HepG2 (cell line): ENCODE measurements around the gene SRGAP3.

ENCODE experiments used
- PHF8 ChIP-seq: sonication (generic); formaldehyde crosslinking; IDR thresholded peaks from 2 replicates; pipeline ENCODE4 v1.5.0; 2020; ENCODE audit warnings: missing genetic modification reagents
- POLR2A ChIP-seq, 2 experiments: IDR thresholded peaks; 2 replicates each; pipeline ENCODE4 v1.6.1; 2011; ENCODE audit warnings: low read depth in 2 of 2, low read length in 2 of 2, mild to moderate bottlenecking in 1 of 2, moderate library complexity in 1 of 2; ENCODE audit not compliant: insufficient read depth in 1 of 2
- SIN3A ChIP-seq: IDR thresholded peaks from 2 replicates; pipeline ENCODE4 v1.6.1; 2011; ENCODE audit warnings: low read depth, mild to moderate bottlenecking, control low read depth, low read length, borderline replicate concordance
- ZFP37 ChIP-seq: sonication (generic); formaldehyde crosslinking; IDR thresholded peaks from 2 replicates; pipeline ENCODE4 v1.4.0; 2020; ENCODE audit warnings: missing genetic modification reagents, borderline replicate concordance
- ZNF34 ChIP-seq: sonication (generic); formaldehyde crosslinking; IDR thresholded peaks from 2 replicates; pipeline ENCODE4 v1.4.0; 2020; ENCODE audit warnings: mild to moderate bottlenecking, missing genetic modification reagents, borderline replicate concordance
- ZNF367 ChIP-seq: sonication (generic); formaldehyde crosslinking; IDR thresholded peaks from 2 replicates; pipeline ENCODE4 v1.4.0; 2020; ENCODE audit warnings: missing genetic modification reagents, borderline replicate concordance
- ZNF660 ChIP-seq: sonication (generic); formaldehyde crosslinking; IDR thresholded peaks from 2 replicates; pipeline ENCODE4 v1.5.1; 2020; ENCODE audit warnings: mild to moderate bottlenecking, low read depth, missing genetic modification reagents, borderline replicate concordance
- ZNF768 ChIP-seq: sonication (generic); formaldehyde crosslinking; IDR thresholded peaks from 2 replicates; pipeline ENCODE4 v1.4.0; 2020; ENCODE audit warnings: missing genetic modification reagents
- TF ChIP-seq, protein P1 (sequence below): sonication (generic); formaldehyde crosslinking; IDR thresholded peaks from 2 replicates; pipeline ENCODE4 v1.4.0; 2020; ENCODE audit warnings: missing genetic modification reagents
- TF ChIP-seq, protein P2 (sequence below): IDR thresholded peaks from 2 replicates; pipeline ENCODE4 v1.6.1; 2012; ENCODE audit warnings: inconsistent platforms
- TF ChIP-seq, protein P3 (sequence below): sonication (generic); formaldehyde crosslinking; IDR thresholded peaks from 2 replicates; pipeline ENCODE4 v1.5.0; 2020; ENCODE audit warnings: mild to moderate bottlenecking, missing genetic modification reagents, moderate library complexity
- TF ChIP-seq, protein P4 (sequence below): sonication (generic); formaldehyde crosslinking; conservative IDR thresholded peaks from 2 replicates; pipeline ENCODE4 v1.5.0; 2020; ENCODE audit warnings: missing genetic modification reagents

DNA sequence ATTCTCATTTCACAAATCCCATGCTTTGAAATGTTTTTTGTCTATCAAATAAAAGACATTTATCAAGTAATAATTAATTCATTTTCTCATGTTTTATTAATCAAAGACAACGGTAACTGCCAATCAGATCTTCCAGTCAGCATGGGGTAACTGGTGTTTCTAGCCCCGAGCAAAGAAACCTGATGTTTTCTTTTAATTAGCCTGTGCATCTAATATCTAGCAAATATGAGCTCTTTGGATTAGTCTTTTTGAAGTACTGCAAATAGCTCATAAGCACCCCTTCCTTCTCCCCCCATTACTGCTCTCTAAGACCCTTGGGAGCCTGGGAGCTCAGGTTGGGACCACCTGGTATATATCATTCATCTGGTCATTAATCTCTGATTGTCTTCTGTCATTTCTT lies 43.1 kb upstream of the SRGAP3 start:
- TF ChIP-seq PHF8 (CRISPR knock-in tag) (no peak), POLR2A (IDR thresholded peaks at IDR 0.05; ENCODE audit: insufficient read depth in 1 of 2, low read depth in 2 of 2, low read length in 2 of 2) (no peak), ZNF768 (no peak), ZNF34 (no peak), ZNF660 (CRISPR knock-in tag) (no peak), ZNF367 (CRISPR knock-in tag) (no peak), SIN3A (no peak), ZFP37 (CRISPR knock-in tag) (no peak)
- TF ChIP-seq, protein P1, sequence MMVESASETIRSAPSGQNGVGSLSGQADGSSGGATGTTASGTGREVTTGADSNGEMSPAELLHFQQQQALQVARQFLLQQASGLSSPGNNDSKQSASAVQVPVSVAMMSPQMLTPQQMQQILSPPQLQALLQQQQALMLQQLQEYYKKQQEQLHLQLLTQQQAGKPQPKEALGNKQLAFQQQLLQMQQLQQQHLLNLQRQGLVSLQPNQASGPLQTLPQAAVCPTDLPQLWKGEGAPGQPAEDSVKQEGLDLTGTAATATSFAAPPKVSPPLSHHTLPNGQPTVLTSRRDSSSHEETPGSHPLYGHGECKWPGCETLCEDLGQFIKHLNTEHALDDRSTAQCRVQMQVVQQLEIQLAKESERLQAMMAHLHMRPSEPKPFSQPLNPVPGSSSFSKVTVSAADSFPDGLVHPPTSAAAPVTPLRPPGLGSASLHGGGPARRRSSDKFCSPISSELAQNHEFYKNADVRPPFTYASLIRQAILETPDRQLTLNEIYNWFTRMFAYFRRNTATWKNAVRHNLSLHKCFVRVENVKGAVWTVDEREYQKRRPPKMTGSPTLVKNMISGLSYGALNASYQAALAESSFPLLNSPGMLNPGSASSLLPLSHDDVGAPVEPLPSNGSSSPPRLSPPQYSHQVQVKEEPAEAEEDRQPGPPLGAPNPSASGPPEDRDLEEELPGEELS (CRISPR knock-in tag) = no peak
- TF ChIP-seq, protein P2, sequence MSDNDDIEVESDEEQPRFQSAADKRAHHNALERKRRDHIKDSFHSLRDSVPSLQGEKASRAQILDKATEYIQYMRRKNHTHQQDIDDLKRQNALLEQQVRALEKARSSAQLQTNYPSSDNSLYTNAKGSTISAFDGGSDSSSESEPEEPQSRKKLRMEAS = no peak
- TF ChIP-seq, protein P3, sequence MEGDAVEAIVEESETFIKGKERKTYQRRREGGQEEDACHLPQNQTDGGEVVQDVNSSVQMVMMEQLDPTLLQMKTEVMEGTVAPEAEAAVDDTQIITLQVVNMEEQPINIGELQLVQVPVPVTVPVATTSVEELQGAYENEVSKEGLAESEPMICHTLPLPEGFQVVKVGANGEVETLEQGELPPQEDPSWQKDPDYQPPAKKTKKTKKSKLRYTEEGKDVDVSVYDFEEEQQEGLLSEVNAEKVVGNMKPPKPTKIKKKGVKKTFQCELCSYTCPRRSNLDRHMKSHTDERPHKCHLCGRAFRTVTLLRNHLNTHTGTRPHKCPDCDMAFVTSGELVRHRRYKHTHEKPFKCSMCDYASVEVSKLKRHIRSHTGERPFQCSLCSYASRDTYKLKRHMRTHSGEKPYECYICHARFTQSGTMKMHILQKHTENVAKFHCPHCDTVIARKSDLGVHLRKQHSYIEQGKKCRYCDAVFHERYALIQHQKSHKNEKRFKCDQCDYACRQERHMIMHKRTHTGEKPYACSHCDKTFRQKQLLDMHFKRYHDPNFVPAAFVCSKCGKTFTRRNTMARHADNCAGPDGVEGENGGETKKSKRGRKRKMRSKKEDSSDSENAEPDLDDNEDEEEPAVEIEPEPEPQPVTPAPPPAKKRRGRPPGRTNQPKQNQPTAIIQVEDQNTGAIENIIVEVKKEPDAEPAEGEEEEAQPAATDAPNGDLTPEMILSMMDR (CRISPR knock-in tag) = no peak
- TF ChIP-seq, protein P4, sequence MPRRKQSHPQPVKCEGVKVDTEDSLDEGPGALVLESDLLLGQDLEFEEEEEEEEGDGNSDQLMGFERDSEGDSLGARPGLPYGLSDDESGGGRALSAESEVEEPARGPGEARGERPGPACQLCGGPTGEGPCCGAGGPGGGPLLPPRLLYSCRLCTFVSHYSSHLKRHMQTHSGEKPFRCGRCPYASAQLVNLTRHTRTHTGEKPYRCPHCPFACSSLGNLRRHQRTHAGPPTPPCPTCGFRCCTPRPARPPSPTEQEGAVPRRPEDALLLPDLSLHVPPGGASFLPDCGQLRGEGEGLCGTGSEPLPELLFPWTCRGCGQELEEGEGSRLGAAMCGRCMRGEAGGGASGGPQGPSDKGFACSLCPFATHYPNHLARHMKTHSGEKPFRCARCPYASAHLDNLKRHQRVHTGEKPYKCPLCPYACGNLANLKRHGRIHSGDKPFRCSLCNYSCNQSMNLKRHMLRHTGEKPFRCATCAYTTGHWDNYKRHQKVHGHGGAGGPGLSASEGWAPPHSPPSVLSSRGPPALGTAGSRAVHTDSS (CRISPR knock-in tag) = no peak
